Pericardium fibroblast (primary cell): ENCODE results near the gene HECTD4. TPM values are rescaled to one million over a fixed set of nuclear protein-coding genes. Genes with fewer than 3 reads are reported as not detected.

Experiments used
- total RNA-seq: library from RNA; depleted of rRNA; stranded (reverse); fragments of >200 nt; gene quantifications from 2 replicates; pipeline ENCODE4 v1.2.3, GENCODE V29; 2015

HECTD4 gene
- total RNA-seq, result 14.0 and 20.5 TPM in 2 replicates

DNA sequence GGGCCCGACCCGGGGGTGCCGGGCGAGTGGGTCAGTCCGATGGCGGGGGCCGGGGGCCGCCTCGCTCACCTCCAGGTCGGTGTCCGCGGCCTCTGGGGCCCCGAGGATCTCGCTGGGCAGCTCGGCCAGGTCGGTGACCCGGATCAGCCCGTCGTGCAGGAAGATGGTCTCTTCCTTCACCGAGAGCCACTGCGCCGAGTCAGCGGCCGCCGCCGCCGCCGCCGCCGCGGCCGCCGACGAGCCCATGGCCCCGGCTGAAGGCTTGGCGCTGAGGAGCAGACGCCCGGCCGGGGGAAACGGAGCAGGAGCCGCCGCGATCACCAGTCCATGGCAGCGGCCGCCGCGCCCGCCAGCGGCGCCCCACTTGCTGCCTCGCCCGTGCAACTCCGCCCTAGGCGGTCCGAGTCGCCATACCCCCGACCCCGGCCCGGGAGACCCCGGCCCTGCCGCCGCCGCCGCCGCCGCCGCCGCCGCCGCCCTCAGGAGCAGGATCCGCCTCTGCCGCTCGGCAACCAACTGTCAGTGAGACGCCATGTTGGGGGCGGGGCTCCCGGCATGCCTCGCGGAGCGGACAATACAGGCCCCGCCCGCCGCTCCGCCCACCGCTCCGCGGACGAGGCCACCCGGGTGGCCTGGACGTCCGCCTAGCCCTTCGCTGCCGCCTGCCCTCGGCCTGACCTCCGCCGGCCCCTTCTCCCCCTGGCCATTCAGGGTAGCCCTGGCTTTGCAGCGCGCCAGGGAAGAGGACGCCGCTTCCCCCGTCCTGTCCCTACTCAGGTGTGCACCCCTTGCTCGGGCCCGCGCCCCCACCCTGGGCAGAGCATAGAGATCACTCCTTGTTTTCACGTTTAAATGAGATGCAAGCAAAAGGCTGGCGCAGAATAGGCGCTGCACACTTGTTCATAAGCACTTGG lies at the start of gene HECTD4:
Gene HECTD4, minus strand, starts transcription at position 549 of the 914 bp plus-strand sequence. Its CDS starts 303 bp downstream, at position 246.

GRCh38 chr12:112418608-112419296 lies 36.5 kb upstream of the HECTD4 start, which contains the start of gene PTPN11:
TSS of gene PTPN11 (plus strand) at chr12:112418947. CDS start at chr12:112419112, 165 bp downstream.

DNA sequence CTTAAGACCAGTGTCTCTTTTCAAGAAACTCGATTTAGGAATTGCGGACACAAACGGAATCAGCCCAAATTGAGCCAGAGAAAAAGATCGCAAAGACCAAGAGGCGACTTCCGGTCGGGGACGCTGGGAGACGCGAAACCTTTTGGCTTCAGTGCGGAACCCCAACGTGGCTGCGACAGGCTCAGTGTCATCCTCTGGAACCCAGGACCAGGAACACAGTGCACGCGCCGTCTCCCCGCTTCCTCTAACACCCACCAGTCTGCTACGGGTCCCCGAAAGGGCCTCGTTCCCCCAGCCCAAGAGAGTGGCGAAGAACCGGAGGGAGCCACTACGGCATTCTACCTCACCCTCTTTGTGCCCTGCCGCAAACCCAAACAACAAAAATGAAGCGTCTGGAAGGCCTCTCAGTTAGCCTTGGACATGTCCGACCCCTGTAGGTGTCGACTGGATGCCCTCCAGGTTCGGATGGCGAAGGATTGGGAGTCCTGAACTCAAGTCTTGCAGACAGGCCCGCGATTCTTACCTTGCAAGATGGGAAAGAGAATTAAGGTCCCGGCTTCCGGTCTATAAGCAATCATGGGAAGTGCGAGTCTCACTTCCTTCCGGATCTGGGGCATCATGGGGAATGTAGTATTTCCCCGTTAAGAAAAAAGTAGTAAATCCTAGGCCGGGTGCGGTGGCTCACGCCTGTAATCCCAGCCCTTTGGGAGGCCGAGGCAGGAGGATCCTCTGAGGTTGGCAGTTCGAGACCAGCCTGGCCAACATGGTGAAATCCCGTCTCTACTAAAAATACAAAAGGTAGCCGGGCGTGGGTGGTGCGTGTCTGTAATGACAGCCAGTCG lies 27.1 kb upstream of the HECTD4 start, which contains the start of gene RPL6:
Gene RPL6, minus strand, starts transcription at position 542 of the 842 bp plus-strand sequence. CDS start 949 bp downstream, outside the sequence.

DNA sequence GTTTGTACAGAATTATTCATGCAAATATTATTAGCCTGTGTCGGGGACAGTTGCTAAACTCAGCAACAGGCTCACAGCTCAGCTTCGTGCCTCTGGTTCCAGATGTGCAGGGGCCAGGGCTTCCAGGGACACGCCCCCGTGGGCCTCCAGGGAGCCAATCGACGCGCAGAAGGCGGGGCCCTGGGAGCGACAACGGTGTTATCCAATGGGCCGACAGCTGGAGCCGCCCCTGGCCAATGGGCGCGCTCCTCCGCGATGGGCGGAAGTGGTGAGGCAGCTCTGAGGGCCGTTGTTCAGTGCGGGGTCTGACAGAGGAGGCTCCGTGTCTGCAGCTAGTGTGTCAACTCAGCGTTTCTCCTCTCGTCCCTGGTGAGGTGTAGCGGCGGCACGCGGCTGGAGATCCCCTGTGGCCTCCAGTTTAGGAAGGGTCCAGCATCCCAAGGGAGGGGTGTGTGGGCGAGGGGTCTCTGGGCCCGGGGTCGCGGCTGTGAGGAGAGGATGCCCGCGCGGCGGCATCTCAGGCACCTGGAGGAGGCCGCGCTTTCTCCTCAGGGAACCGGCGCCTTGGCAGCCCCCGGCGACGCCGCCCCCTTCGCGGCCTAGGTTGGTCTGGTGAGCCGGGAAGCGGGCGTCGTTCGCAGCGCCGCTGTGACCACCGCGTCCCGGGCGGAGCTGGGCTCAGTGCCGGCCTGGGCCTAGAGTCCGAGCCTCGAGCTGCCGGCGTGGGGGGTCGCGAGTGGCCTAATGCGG lies 256.8 kb downstream of the HECTD4 start, which contains the start of gene TRAFD1:
Gene TRAFD1, plus strand, starts transcription at position 311 of the 750 bp plus-strand sequence. CDS start 4,963 bp downstream, outside the sequence.

Other genes with a start within 250 kb of the HECTD4 start
- 2,092 and 2,824 TPM in 2 replicates for gene RPL6, start 27.2 kb upstream of the HECTD4 start, total RNA-seq
- 51.8 and 57.2 TPM in 2 replicates for gene PTPN11, start 36.5 kb upstream of the HECTD4 start, total RNA-seq